ENCODE data around the gene CADM2.

CADM2 gene

DNA sequence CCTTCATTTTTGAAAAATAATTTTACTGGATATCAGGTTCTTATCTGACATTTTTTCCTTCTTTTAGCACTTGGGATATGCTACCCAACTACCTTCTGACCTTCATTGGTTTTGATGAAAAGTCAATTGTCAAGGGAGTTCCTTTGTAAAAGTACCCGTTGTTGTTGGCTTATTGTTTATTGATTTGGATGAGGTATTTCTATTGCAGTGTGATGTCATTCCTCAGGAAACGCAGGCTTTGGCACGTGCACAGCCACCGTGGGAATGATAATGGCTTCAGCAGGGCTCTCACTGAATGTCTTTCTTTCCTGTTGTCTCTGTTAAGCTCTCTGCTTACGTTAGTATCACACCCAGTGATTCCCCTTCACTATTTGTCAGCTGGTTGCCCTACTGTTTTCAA lies 944.6 kb downstream of the CADM2 start:
- TF ChIP-seq, protein P1, sequence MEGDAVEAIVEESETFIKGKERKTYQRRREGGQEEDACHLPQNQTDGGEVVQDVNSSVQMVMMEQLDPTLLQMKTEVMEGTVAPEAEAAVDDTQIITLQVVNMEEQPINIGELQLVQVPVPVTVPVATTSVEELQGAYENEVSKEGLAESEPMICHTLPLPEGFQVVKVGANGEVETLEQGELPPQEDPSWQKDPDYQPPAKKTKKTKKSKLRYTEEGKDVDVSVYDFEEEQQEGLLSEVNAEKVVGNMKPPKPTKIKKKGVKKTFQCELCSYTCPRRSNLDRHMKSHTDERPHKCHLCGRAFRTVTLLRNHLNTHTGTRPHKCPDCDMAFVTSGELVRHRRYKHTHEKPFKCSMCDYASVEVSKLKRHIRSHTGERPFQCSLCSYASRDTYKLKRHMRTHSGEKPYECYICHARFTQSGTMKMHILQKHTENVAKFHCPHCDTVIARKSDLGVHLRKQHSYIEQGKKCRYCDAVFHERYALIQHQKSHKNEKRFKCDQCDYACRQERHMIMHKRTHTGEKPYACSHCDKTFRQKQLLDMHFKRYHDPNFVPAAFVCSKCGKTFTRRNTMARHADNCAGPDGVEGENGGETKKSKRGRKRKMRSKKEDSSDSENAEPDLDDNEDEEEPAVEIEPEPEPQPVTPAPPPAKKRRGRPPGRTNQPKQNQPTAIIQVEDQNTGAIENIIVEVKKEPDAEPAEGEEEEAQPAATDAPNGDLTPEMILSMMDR (IDR thresholded peaks at IDR 0.05), result no peak
- no peaks in the 10 kb centered on the region for H3K4me1 ChIP-seq (ENCODE audit: control insufficient read depth in 1 of 2, insufficient read depth in 1 of 2, low read depth in 1 of 2, low read length in 1 of 2)
- no peak overlapping the region for H3K4me3 ChIP-seq (ENCODE audit: low read depth in 1 of 2, low read length in 1 of 2)
- H3K27ac ChIP-seq, result no peak overlapping the region
- H3K27me3 ChIP-seq, result no peaks in the 10 kb centered on the region
- no peaks in the 10 kb centered on the region for H3K36me3 ChIP-seq
- H3K9me3 ChIP-seq, result no peaks in the 10 kb centered on the region

DNA sequence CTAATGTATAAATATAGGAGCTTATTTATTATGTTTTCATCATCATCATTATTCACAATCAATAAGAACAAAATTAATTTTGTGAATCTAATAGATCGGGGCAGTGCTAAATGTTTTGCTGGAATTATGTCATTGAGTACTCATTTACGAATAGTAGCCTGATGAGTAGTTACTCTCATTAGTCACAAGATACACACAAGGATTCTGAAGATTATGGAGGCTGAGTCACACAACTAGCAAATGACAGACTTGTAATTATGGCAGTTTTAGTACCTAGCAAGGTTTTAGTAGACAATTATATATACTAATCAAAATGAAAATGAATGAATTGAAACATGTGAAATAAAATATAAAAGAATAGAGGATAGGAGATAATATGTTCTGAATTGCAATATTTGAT lies 954.2 kb downstream of the CADM2 start:
- H3K9me3 ChIP-seq, result no peaks in the 10 kb centered on the region
- no peaks in the 10 kb centered on the region for H3K36me3 ChIP-seq
- H3K27me3 ChIP-seq, result no peaks in the 10 kb centered on the region
- no peaks in the 10 kb centered on the region for H3K4me1 ChIP-seq (ENCODE audit: control insufficient read depth in 1 of 2, insufficient read depth in 1 of 2, low read depth in 1 of 2, low read length in 1 of 2)
- H3K4me3 ChIP-seq (ENCODE audit: low read depth in 1 of 2, low read length in 1 of 2), result no peak overlapping the region
- no peak overlapping the region for H3K27ac ChIP-seq
- TF ChIP-seq, protein P1 (IDR thresholded peaks at IDR 0.05), result no peak

DNA sequence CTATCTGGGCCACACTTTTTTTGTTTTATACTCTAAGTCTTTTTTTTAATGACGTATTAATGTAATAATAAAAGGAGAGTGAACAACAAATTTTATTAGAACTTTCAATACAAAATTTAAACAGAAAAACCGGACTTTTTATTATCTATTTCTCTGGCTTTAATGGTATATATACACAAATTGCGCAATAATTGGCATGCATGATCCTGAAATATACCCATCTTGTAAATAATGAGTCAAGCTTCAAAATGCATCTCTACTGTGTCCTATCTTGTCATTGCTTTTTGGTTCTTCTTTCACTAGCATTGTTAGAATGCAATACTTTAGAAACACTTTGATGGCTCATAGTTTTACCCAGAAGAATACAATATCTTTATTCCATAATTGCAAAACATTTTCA lies 963.6 kb downstream of the CADM2 start:
- no peak overlapping the region for H3K4me3 ChIP-seq (ENCODE audit: low read depth in 1 of 2, low read length in 1 of 2)
- H3K36me3 ChIP-seq, result no peaks in the 10 kb centered on the region
- H3K27ac ChIP-seq, result no peak overlapping the region
- no peaks in the 10 kb centered on the region for H3K27me3 ChIP-seq
- TF ChIP-seq, protein P1 (IDR thresholded peaks at IDR 0.05), result no peak
- H3K9me3 ChIP-seq, result no peaks in the 10 kb centered on the region
- H3K4me1 ChIP-seq (ENCODE audit: control insufficient read depth in 1 of 2, insufficient read depth in 1 of 2, low read depth in 1 of 2, low read length in 1 of 2), result no peaks in the 10 kb centered on the region

DNA sequence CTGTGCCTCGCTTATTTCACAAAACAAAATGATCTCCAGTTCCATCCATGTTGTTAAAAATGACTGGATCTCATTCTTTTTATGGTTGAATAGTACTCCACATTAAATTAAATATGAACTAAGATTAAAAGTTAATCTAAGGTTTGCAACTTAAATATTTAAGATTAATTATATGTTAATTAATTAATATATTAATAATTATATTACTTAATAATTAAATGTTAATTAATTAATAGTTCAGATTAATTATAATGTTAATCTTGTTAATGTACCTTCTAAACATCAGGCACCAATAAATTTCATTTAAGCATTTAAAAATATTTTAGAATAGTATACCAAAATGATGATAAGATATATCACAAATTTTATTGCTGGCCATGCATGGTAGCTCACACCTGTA lies 971.9 kb downstream of the CADM2 start:
- Histone ChIP-seq H3K4me3 (ENCODE audit: low read depth in 1 of 2, low read length in 1 of 2) (no peak overlapping the region), H3K4me1 (ENCODE audit: control insufficient read depth in 1 of 2, insufficient read depth in 1 of 2, low read depth in 1 of 2, low read length in 1 of 2) (no peaks in the 10 kb centered on the region), H3K27ac (no peak overlapping the region), H3K9me3 (no peaks in the 10 kb centered on the region), H3K36me3 (no peaks in the 10 kb centered on the region), H3K27me3 (no peaks in the 10 kb centered on the region)
- TF ChIP-seq, protein P1 (IDR thresholded peaks at IDR 0.05), result no peak

DNA sequence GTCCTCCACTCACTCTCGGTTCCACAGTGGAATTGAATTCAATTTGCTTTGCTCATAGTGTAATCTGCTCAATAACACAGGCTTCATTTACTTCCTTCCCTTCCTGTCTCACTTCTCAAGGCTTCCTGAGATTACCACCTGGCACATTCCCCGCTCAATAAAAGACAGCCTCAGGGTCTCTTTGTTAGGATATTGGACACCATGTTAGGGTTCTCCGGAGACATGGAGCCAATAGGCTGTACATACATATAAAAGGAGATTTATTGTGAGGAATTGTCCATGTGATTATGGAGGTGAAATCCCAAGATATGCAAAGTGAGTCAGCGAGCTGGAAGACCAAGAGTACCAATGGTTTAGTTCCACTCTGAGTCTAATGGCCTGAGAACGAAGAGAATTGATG lies 974.5 kb downstream of the CADM2 start:
- no peak overlapping the region for H3K4me3 ChIP-seq (ENCODE audit: low read depth in 1 of 2, low read length in 1 of 2)
- TF ChIP-seq, protein P1 (IDR thresholded peaks at IDR 0.05), result no peak
- H3K9me3 ChIP-seq, result no peaks in the 10 kb centered on the region
- no peaks in the 10 kb centered on the region for H3K27me3 ChIP-seq
- no peaks in the 10 kb centered on the region for H3K36me3 ChIP-seq
- no peaks in the 10 kb centered on the region for H3K4me1 ChIP-seq (ENCODE audit: control insufficient read depth in 1 of 2, insufficient read depth in 1 of 2, low read depth in 1 of 2, low read length in 1 of 2)
- H3K27ac ChIP-seq, result no peak overlapping the region

DNA sequence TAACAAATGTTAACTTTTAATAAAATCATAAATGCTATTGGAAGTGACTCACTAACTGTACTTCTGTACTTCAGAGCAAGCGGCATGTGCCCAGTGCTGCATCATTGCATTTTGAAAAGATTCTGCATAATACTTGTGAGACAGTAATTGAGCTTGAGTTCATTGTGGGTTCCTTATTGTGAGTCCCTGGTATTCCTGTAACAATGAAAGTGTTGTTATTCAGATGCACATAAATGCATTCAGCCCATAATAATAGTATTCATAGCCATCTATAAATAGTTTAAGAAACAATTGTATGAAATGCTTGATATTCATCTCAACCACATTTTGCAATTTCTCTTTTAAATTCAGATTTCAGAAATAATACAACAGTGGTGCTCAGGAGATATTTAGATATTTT lies 976.4 kb downstream of the CADM2 start:
- TF ChIP-seq, protein P1 (IDR thresholded peaks at IDR 0.05), result no peak
- no peaks in the 10 kb centered on the region for H3K36me3 ChIP-seq
- no peaks in the 10 kb centered on the region for H3K9me3 ChIP-seq
- H3K4me1 ChIP-seq (ENCODE audit: control insufficient read depth in 1 of 2, insufficient read depth in 1 of 2, low read depth in 1 of 2, low read length in 1 of 2), result no peaks in the 10 kb centered on the region
- no peak overlapping the region for H3K27ac ChIP-seq
- no peak overlapping the region for H3K4me3 ChIP-seq (ENCODE audit: low read depth in 1 of 2, low read length in 1 of 2)
- no peaks in the 10 kb centered on the region for H3K27me3 ChIP-seq

All from neutrophil (primary cell).